Measurements from ENCODE around the gene TRAF2.

The TRAF2 gene

DNA sequence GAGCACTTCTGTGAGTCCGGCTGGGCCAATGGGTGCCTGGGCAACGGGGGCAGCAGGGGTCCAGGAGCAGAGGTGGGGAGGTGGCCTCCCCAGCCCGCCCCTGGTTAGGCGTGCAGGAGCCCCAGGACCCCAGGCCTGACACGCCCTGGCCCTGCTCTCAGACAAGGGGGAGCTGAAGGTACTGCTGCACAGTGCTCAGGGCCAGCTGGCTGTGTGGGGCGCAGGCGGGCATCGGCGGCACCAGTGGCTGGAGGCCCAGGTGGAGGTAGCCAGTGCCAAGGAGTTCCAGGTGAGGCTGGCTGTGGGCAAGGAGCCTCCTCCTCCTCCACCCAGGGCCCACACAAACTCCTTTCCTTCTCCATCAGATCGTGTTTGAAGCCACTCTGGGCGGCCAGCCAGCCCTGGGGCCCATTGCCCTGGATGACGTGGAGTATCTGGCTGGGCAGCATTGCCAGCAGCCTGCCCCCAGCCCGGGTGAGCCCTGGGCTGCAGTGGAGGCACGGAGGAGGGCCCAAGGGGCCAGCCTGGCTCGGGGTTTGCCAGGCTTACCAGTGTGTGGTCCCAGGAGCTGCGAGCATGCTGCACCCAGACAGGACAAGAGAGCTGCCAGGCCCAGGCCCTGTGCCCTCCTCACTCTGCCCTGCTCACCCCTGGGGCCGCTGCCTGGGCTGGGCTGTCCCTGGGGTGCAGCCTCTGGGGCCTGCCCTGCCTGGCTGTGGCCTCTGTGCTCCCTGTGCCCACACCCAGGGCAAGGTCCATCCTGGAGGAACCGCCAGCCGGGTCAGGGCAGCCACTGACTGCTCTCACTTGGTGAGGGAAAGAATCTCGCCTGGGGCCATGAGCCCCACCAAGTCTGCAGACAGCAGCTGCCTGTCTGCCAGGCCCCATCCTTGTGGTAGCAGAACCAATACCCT, 27.2 kb upstream of the TRAF2 start:
- H3K27me3 ChIP-seq (ENCODE audit: insufficient read depth, low read depth): no peaks in the 10 kb centered on the region
- H3K27ac ChIP-seq: no peak overlapping the region
- H3K4me2 ChIP-seq: no peak overlapping the region
- no peak overlapping the region for H3K4me3 ChIP-seq (IDR thresholded peaks at IDR 0.05; ENCODE audit: insufficient read depth, low read depth, low read length)
- no peaks in the 10 kb centered on the region for H4K20me1 ChIP-seq (ENCODE audit: insufficient read depth)
- H3K79me2 ChIP-seq (ENCODE audit: insufficient read depth, low read depth): peaks cover 7% of the 10 kb centered on the region
- TF ChIP-seq, protein P1, sequence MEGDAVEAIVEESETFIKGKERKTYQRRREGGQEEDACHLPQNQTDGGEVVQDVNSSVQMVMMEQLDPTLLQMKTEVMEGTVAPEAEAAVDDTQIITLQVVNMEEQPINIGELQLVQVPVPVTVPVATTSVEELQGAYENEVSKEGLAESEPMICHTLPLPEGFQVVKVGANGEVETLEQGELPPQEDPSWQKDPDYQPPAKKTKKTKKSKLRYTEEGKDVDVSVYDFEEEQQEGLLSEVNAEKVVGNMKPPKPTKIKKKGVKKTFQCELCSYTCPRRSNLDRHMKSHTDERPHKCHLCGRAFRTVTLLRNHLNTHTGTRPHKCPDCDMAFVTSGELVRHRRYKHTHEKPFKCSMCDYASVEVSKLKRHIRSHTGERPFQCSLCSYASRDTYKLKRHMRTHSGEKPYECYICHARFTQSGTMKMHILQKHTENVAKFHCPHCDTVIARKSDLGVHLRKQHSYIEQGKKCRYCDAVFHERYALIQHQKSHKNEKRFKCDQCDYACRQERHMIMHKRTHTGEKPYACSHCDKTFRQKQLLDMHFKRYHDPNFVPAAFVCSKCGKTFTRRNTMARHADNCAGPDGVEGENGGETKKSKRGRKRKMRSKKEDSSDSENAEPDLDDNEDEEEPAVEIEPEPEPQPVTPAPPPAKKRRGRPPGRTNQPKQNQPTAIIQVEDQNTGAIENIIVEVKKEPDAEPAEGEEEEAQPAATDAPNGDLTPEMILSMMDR (conservative IDR thresholded peaks at IDR 0.05; ENCODE audit: low read depth, low read length): no peak
- H3K9ac ChIP-seq: no peak overlapping the region
- H3K36me3 ChIP-seq (ENCODE audit: insufficient read depth): no peaks in the 10 kb centered on the region; the same call in 1 of the 2 replicates
- peaks cover 1% of the 10 kb centered on the region for H3K4me1 ChIP-seq (ENCODE audit: low read depth, poor library complexity, severe bottlenecking)
- H2AFZ ChIP-seq (ENCODE audit: low read depth): no peak overlapping the region

DNA sequence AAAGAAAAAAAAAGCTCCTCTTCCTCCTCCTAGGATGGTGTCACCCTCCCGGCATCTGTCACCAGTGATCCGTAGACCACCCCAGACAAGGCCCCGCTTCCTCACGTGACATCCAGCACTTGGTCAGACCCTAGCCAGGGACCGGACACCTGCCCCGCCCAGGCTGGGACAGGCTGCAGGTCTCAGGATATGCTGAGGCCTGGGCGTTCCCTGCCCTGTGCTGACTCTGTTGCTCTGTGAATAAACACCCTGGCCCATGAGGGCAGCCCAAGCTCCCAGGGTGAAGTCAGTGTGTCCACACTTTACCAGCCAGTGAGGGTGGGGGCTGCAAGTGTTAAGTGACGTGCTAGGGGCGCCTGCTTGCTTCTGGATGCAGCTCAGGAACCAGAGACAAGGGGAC, 25.8 kb upstream of the TRAF2 start:
- H3K9ac ChIP-seq: no peak overlapping the region
- H4K20me1 ChIP-seq (ENCODE audit: insufficient read depth): no peaks in the 10 kb centered on the region
- no peak overlapping the region for H2AFZ ChIP-seq (ENCODE audit: low read depth)
- H3K79me2 ChIP-seq (ENCODE audit: insufficient read depth, low read depth): peaks cover 21% of the 10 kb centered on the region
- TF ChIP-seq, protein P1 (conservative IDR thresholded peaks at IDR 0.05; ENCODE audit: low read depth, low read length): no peak
- H3K36me3 ChIP-seq (ENCODE audit: insufficient read depth): no peaks in the 10 kb centered on the region; the same call in 1 of the 2 replicates
- no peak overlapping the region for H3K27ac ChIP-seq
- peaks cover 13% of the 10 kb centered on the region for H3K4me1 ChIP-seq (ENCODE audit: low read depth, poor library complexity, severe bottlenecking)
- no peaks in the 10 kb centered on the region for H3K27me3 ChIP-seq (ENCODE audit: insufficient read depth, low read depth)
- H3K4me2 ChIP-seq: no peak overlapping the region
- H3K4me3 ChIP-seq (IDR thresholded peaks at IDR 0.05; ENCODE audit: insufficient read depth, low read depth, low read length): no peak overlapping the region

DNA sequence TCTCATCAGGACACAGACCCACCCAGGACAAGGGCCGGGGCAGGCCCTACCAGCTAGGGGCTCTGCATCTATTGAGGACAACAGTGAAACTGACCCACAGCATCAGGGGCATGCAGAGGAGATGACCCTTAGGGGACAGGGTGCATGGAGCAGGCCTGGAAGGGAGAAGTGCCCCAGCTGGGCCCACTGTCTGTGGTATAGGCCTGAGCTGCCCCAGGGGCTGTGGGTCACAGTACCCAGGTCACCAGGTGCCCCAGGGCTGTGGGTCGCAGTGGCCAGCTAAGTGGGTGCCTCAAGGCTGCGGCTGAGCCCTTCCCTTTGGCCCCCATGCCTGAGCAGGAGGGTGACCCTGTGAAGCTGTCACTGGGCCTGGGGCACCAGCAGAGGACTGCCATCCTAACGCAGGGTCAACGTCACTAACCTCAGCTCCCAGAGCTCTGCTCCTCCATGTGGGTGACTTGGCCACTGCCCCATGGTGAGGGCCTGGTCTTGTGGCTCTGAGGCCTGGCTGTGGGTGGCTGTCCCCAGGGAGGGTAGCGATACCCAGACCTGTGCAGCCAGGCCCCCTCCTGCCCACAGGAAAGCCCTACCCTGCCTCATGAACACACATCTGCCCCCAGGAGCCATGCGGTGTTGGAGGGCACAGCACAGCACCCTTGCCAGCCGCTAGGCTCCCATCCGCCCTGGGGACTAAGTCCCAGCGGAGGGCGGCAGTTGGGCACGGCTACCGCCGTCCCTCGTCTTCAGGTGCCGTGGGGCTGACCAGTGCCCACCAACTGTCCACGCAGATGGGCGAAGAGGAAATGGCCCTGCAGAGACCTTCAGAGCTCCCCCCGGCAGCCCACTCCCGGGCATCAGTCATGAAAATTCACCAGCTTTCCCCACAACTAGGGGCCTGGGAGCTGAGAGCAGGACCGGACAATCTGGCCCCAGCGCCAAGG, 25.1 kb upstream of the TRAF2 start:
- TF ChIP-seq, protein P1 (conservative IDR thresholded peaks at IDR 0.05; ENCODE audit: low read depth, low read length): no peak
- Histone ChIP-seq H4K20me1 (ENCODE audit: insufficient read depth) (no peaks in the 10 kb centered on the region), H3K27me3 (ENCODE audit: insufficient read depth, low read depth) (no peaks in the 10 kb centered on the region), H3K4me3 (IDR thresholded peaks at IDR 0.05; ENCODE audit: insufficient read depth, low read depth, low read length) (no peak overlapping the region), H3K9ac (no peak overlapping the region), H3K79me2 (ENCODE audit: insufficient read depth, low read depth) (peaks cover 21% of the 10 kb centered on the region), H3K27ac (no peak overlapping the region), H3K4me2 (no peak overlapping the region), H3K4me1 (ENCODE audit: low read depth, poor library complexity, severe bottlenecking) (peaks cover 13% of the 10 kb centered on the region), H3K36me3 (ENCODE audit: insufficient read depth) (no peaks in the 10 kb centered on the region; the same call in 1 of the 2 replicates), H2AFZ (ENCODE audit: low read depth) (no peak overlapping the region)

DNA sequence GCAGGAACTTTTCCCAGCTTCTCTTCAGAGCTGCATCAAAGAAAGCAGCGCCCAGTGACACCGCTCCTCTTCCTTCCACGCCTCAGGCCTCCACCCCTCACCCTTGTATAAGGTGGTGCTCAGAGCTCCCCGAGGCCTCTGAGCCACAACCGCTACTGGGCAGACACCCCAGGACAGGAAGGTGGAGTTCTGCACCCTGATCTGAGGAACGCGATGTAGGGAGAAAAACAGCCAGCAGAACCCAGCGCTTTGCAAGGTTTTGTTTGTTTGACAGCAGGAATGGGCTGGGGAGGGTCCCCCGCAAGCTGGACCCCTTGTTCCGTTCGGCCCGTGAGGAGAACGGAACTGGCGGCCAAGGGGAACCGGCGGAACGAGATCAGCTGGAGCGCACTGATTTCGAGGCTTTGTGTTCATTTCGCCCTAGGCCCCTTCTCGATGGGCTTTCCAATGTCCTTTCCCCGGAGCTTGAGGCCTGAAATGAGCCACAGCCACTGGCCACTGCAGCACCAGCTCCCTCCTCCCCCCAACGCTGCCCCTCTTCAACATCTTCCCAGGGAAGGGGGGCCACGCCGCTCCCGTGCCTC, 24.4 kb upstream of the TRAF2 start:
- no peak overlapping the region for H3K9ac ChIP-seq
- H3K4me3 ChIP-seq (IDR thresholded peaks at IDR 0.05; ENCODE audit: insufficient read depth, low read depth, low read length): no peak overlapping the region
- peaks cover 13% of the 10 kb centered on the region for H3K4me1 ChIP-seq (ENCODE audit: low read depth, poor library complexity, severe bottlenecking)
- H3K4me2 ChIP-seq: no peak overlapping the region
- H2AFZ ChIP-seq (ENCODE audit: low read depth): no peak overlapping the region
- H3K27me3 ChIP-seq (ENCODE audit: insufficient read depth, low read depth): no peaks in the 10 kb centered on the region
- H3K27ac ChIP-seq: no peak overlapping the region
- H3K79me2 ChIP-seq (ENCODE audit: insufficient read depth, low read depth): peaks cover 21% of the 10 kb centered on the region
- no peaks in the 10 kb centered on the region for H4K20me1 ChIP-seq (ENCODE audit: insufficient read depth)
- TF ChIP-seq, protein P1 (conservative IDR thresholded peaks at IDR 0.05; ENCODE audit: low read depth, low read length): no peak
- H3K36me3 ChIP-seq (ENCODE audit: insufficient read depth): no peaks in the 10 kb centered on the region; the same call in 1 of the 2 replicates
